ENCODE data around the gene OSBPL1A. TPM values are rescaled to one million over a fixed set of nuclear protein-coding genes. Genes with fewer than 3 reads are reported as not detected.

OSBPL1A gene
- total RNA-seq, 1 experiment from 2014 or later: 53.1 TPM

- no peak for DNase-seq (ENCODE audit: low spot score)
- ATAC-seq: no peak
- TF ChIP-seq, protein P1, sequence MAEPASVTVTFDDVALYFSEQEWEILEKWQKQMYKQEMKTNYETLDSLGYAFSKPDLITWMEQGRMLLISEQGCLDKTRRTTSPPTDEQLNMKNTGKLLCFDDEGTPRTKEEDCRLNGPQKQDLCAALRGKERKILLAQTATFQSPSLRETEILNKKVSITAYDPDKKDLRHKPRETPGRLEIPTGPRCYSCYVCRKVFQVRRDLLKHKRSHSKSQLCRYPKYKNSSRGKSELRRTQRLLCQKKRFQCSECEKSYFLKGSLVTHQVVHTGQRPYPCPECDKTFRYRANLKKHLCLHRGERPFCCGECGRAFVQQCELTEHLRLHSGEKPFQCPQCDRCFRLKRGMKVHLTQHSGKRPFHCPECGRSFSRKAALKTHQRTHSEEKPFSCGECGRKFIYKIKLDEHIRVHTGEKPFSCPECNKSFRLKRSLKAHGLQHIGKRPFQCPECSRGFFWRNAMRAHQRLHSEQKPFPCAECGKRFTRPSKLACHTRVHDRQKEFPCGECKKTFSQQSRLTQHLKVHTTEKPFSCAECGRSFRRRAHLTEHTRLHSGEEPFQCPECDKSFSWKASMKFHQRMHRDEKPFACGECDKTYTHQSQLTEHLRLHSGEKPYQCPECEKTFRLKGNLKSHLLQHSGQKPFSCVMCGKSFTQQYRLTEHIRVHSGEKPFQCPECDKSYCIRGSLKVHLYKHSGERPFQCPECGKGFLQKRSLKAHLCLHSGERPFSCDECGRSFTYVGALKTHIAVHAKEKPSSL (CRISPR knock-in tag; conservative IDR thresholded peaks at IDR 0.05): no peak
- TF ChIP-seq GTF2I (CRISPR knock-in tag; conservative IDR thresholded peaks at IDR 0.05): no peak
- TF ChIP-seq, protein P2, sequence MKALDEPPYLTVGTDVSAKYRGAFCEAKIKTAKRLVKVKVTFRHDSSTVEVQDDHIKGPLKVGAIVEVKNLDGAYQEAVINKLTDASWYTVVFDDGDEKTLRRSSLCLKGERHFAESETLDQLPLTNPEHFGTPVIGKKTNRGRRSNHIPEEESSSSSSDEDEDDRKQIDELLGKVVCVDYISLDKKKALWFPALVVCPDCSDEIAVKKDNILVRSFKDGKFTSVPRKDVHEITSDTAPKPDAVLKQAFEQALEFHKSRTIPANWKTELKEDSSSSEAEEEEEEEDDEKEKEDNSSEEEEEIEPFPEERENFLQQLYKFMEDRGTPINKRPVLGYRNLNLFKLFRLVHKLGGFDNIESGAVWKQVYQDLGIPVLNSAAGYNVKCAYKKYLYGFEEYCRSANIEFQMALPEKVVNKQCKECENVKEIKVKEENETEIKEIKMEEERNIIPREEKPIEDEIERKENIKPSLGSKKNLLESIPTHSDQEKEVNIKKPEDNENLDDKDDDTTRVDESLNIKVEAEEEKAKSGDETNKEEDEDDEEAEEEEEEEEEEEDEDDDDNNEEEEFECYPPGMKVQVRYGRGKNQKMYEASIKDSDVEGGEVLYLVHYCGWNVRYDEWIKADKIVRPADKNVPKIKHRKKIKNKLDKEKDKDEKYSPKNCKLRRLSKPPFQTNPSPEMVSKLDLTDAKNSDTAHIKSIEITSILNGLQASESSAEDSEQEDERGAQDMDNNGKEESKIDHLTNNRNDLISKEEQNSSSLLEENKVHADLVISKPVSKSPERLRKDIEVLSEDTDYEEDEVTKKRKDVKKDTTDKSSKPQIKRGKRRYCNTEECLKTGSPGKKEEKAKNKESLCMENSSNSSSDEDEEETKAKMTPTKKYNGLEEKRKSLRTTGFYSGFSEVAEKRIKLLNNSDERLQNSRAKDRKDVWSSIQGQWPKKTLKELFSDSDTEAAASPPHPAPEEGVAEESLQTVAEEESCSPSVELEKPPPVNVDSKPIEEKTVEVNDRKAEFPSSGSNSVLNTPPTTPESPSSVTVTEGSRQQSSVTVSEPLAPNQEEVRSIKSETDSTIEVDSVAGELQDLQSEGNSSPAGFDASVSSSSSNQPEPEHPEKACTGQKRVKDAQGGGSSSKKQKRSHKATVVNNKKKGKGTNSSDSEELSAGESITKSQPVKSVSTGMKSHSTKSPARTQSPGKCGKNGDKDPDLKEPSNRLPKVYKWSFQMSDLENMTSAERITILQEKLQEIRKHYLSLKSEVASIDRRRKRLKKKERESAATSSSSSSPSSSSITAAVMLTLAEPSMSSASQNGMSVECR (CRISPR knock-in tag; IDR thresholded peaks at IDR 0.05; ENCODE audit: borderline replicate concordance): no peak
- no peak for TF ChIP-seq FOXK1 (CRISPR knock-in tag; IDR thresholded peaks at IDR 0.05)
- TF ChIP-seq, protein P3, sequence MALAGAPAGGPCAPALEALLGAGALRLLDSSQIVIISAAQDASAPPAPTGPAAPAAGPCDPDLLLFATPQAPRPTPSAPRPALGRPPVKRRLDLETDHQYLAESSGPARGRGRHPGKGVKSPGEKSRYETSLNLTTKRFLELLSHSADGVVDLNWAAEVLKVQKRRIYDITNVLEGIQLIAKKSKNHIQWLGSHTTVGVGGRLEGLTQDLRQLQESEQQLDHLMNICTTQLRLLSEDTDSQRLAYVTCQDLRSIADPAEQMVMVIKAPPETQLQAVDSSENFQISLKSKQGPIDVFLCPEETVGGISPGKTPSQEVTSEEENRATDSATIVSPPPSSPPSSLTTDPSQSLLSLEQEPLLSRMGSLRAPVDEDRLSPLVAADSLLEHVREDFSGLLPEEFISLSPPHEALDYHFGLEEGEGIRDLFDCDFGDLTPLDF (CRISPR knock-in tag; IDR thresholded peaks at IDR 0.05): no peak
- TF ChIP-seq ZNF138 (CRISPR knock-in tag; conservative IDR thresholded peaks at IDR 0.05): no peak
- TF ChIP-seq TEAD4 (CRISPR knock-in tag; IDR thresholded peaks at IDR 0.05): no peak
- no peak for TF ChIP-seq ATF1 (CRISPR knock-in tag; IDR thresholded peaks at IDR 0.05)
- TF ChIP-seq SOX15 (CRISPR knock-in tag; IDR thresholded peaks at IDR 0.05): no peak
- no peak for TF ChIP-seq SMAD3 (CRISPR knock-in tag; IDR thresholded peaks at IDR 0.05; ENCODE audit: borderline replicate concordance)
- no peak for TF ChIP-seq SMAD4 (CRISPR knock-in tag; IDR thresholded peaks at IDR 0.05)
- ChIA-PET POLR2A (no interaction called here), CTCF (no interaction called here)
- no peak overlapping the region for H3K27ac Mint-ChIP-seq
- peaks cover 37% of the 10 kb centered on the region for H3K36me3 Mint-ChIP-seq
- H3K4me1 Mint-ChIP-seq: no peaks in the 10 kb centered on the region
- no peaks in the 10 kb centered on the region for H3K9me3 Mint-ChIP-seq
- H3K4me3 Mint-ChIP-seq: no peak overlapping the region
- no peaks in the 10 kb centered on the region for H3K27me3 Mint-ChIP-seq (ENCODE audit: low read depth)
These were observed 268.9 kb downstream of the OSBPL1A start for GRCh38 chr18:24128700-24129099.

GRCh38 chr18:24127735-24128134 lies 269.9 kb downstream of the OSBPL1A start:
- Mint-ChIP-seq H3K9me3 (no peaks in the 10 kb centered on the region), H3K4me1 (no peaks in the 10 kb centered on the region), H3K27ac (no peak overlapping the region), H3K4me3 (no peak overlapping the region), H3K36me3 (peaks cover 37% of the 10 kb centered on the region), H3K27me3 (ENCODE audit: low read depth) (no peaks in the 10 kb centered on the region)
- POLR2A ChIA-PET: no interaction called here
- no peak for DNase-seq (ENCODE audit: low spot score)
- no peak for TF ChIP-seq MYBL2 (CRISPR knock-in tag; IDR thresholded peaks at IDR 0.05)
- no peak for TF ChIP-seq EMX1 (CRISPR knock-in tag; IDR thresholded peaks at IDR 0.05)
- CTCF ChIA-PET: no interaction called here
- ATAC-seq: no peak

GRCh38 chr18:24126155-24126961 lies 271.3 kb downstream of the OSBPL1A start:
- ATAC-seq: no peak
- POLR2A ChIA-PET: no interaction called here
- Mint-ChIP-seq H3K4me3 (no peak overlapping the region), H3K4me1 (no peaks in the 10 kb centered on the region), H3K36me3 (peaks cover 30% of the 10 kb centered on the region), H3K9me3 (no peaks in the 10 kb centered on the region), H3K27me3 (ENCODE audit: low read depth) (no peaks in the 10 kb centered on the region), H3K27ac (no peak overlapping the region)
- CTCF ChIA-PET: no interaction called here
- no peak for DNase-seq (ENCODE audit: low spot score)
- TF ChIP-seq STAT6 (CRISPR knock-in tag; conservative IDR thresholded peaks at IDR 0.05; ENCODE audit: low read depth) (no peak), EMX1 (CRISPR knock-in tag; IDR thresholded peaks at IDR 0.05) (no peak), ESRRA (CRISPR knock-in tag; IDR thresholded peaks at IDR 0.05; ENCODE audit: borderline replicate concordance) (no peak), NFYB (CRISPR knock-in tag; conservative IDR thresholded peaks at IDR 0.05; ENCODE audit: low read depth) (no peak), SMAD3 (CRISPR knock-in tag; IDR thresholded peaks at IDR 0.05; ENCODE audit: borderline replicate concordance) (no peak), ZSCAN18 (CRISPR knock-in tag; IDR thresholded peaks at IDR 0.05) (no peak), NFATC4 (CRISPR knock-in tag; IDR thresholded peaks at IDR 0.05) (no peak)
- TF ChIP-seq, protein P4, sequence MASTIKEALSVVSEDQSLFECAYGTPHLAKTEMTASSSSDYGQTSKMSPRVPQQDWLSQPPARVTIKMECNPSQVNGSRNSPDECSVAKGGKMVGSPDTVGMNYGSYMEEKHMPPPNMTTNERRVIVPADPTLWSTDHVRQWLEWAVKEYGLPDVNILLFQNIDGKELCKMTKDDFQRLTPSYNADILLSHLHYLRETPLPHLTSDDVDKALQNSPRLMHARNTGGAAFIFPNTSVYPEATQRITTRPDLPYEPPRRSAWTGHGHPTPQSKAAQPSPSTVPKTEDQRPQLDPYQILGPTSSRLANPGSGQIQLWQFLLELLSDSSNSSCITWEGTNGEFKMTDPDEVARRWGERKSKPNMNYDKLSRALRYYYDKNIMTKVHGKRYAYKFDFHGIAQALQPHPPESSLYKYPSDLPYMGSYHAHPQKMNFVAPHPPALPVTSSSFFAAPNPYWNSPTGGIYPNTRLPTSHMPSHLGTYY (CRISPR knock-in tag; IDR thresholded peaks at IDR 0.05): no peak

Measured in WTC11 (cell line).